Breast epithelium (tissue), 3 donors: ENCODE results near the gene SDK2.

Experiments used
- CTCF ChIP-seq, 3 donors: fragments of 450-650 bp; IDR thresholded peaks; one replicate each; pipeline ENCODE4 v1.5.1; 2016 to 2017; ENCODE audit warnings: antibody characterized with exemption in 3 of 3, mild to moderate bottlenecking in 3 of 3, moderate library complexity in 3 of 3
- POLR2AphosphoS5 ChIP-seq, 3 donors: sonication (generic); formaldehyde crosslinking; IDR thresholded peaks; one replicate each; pipeline ENCODE4 v1.6.1; 2017; ENCODE audit warnings: antibody characterized with exemption in 3 of 3

- no peak for TF ChIP-seq CTCF (IDR thresholded peaks at IDR 0.05)
- TF ChIP-seq POLR2AphosphoS5 (IDR thresholded peaks at IDR 0.05) = no peak
These were observed 119.1 kb downstream of the SDK2 start for GRCh38 chr17:73524941-73525679.
